Amygdala (tissue), 56 donors: ENCODE measurements around the gene DISP2.
A peak's percentile ranks its signal among the peaks of the same experiment; 100 is the strongest.

Experiments used
- DNase-seq, 56 donors: peaks; one replicate each; lab custom pipeline; 2025; lab: John Stamatoyannopoulos, UW

Gene DISP2

GRCh38 chr15:40340740-40341400 lies 17.1 kb upstream of the DISP2 start, which contains the start of gene CCDC9B:
Gene CCDC9B (minus strand): TSS chr15:40340939. CDS start chr15:40340819, 120 bp downstream.
- DNase-seq, result peak; percentile 25 to 93 (median 80)

- no peak for DNase-seq
Observed at GRCh38 chr15:40342416-40343320, 15.4 kb upstream of the DISP2 start.

GRCh38 chr15:40343512-40343911 lies 14.5 kb upstream of the DISP2 start:
- DNase-seq, result no peak

- no peak for DNase-seq
Observed at GRCh38 chr15:40344217-40344616, 13.8 kb upstream of the DISP2 start.

- peak in 42 of 56 donors; percentile 7 to 70 (median 42) for DNase-seq
Observed at GRCh38 chr15:40344631-40345120, 13.3 kb upstream of the DISP2 start.

- DNase-seq, result no peak
Observed at GRCh38 chr15:40345225-40345866, 12.7 kb upstream of the DISP2 start.

- DNase-seq, result no peak
Observed at GRCh38 chr15:40345867-40346578, 12.0 kb upstream of the DISP2 start.

- DNase-seq, result no peak
Observed at GRCh38 chr15:40346579-40347558, 11.2 kb upstream of the DISP2 start.

GRCh38 chr15:40347559-40348473 lies 10.2 kb upstream of the DISP2 start:
- no peak for DNase-seq

GRCh38 chr15:40348474-40348870 lies 9.5 kb upstream of the DISP2 start:
- DNase-seq, result no peak

- DNase-seq, result no peak
Observed at GRCh38 chr15:40349163-40349562, 8.9 kb upstream of the DISP2 start.

GRCh38 chr15:40352281-40352901 lies 5.6 kb upstream of the DISP2 start:
- DNase-seq, result no peak

GRCh38 chr15:40353697-40354096 lies 4.3 kb upstream of the DISP2 start:
- DNase-seq, result no peak

- DNase-seq, result peak in 35 of 56 donors; percentile 7 to 72 (median 42)
Observed at GRCh38 chr15:40354408-40355171, 3.4 kb upstream of the DISP2 start.

GRCh38 chr15:40355976-40356585 lies 1.9 kb upstream of the DISP2 start:
- DNase-seq, result no peak

GRCh38 chr15:40357246-40357645 lies 773 bp upstream of the DISP2 start:
- DNase-seq, result no peak
